Immature natural killer cell (primary cell): ENCODE results near the gene DNASE2. TPM values are rescaled to one million over a fixed set of nuclear protein-coding genes. Genes with fewer than 3 reads are reported as not detected.
"Not testable (repeated sequence)": the region's sequence is repeated elsewhere in the genome, so short reads cannot be mapped to it uniquely, and the experiment has no call there.

Experiments used
- DNase-seq, 3 donors: peaks; one replicate each; pipeline ENCODE4 v3.0.0; 2022; ENCODE audit warnings: mixed read lengths in 1 of 3
- H3K27ac Mint-ChIP-seq, 6 donors: one replicate each; pipeline ENCODE4 v1.8.0; 2020; ENCODE audit warnings: mixed read lengths in 6 of 6, mild to moderate bottlenecking in 5 of 6, inconsistent platforms in 4 of 6, moderate library complexity in 3 of 6
- H3K27me3 Mint-ChIP-seq, 3 donors: one replicate each; pipeline ENCODE4 v1.8.0; 2020 to 2021; ENCODE audit warnings: low read depth in 3 of 3, mild to moderate bottlenecking in 3 of 3, mixed read lengths in 3 of 3, moderate library complexity in 3 of 3, inconsistent platforms in 1 of 3
- H3K36me3 Mint-ChIP-seq, 3 donors: one replicate each; pipeline ENCODE4 v1.8.0; 2020; ENCODE audit warnings: mixed read lengths in 3 of 3, inconsistent platforms in 2 of 3, mild to moderate bottlenecking in 2 of 3
- H3K4me1 Mint-ChIP-seq, 2 donors: one replicate each; pipeline ENCODE4 v1.8.0; 2020; ENCODE audit warnings: inconsistent platforms in 2 of 2, mild to moderate bottlenecking in 2 of 2, mixed read lengths in 2 of 2, moderate library complexity in 1 of 2
- H3K4me3 Mint-ChIP-seq, 5 donors: one replicate each; pipeline ENCODE4 v1.8.0; 2020; ENCODE audit warnings: mild to moderate bottlenecking in 5 of 5, mixed read lengths in 5 of 5, inconsistent platforms in 3 of 5, moderate library complexity in 3 of 5
- H3K9me3 Mint-ChIP-seq, 6 donors: one replicate each; pipeline ENCODE4 v1.8.0; 2020; ENCODE audit warnings: mild to moderate bottlenecking in 6 of 6, mixed read lengths in 6 of 6, inconsistent platforms in 4 of 6, moderate library complexity in 3 of 6
- polyA plus RNA-seq, 3 donors: library from polyadenylated mRNA; unstranded; fragments of 300-500 nt; fragmentation: Illumina TruSeq; gene quantifications; one replicate each; pipeline ENCODE4 v1.2.3, GENCODE V29; 2021

DNASE2 gene
- polyA plus RNA-seq, 3 donors from 2014 or later: 72.6 to 108 (median 83.5) TPM

DNA sequence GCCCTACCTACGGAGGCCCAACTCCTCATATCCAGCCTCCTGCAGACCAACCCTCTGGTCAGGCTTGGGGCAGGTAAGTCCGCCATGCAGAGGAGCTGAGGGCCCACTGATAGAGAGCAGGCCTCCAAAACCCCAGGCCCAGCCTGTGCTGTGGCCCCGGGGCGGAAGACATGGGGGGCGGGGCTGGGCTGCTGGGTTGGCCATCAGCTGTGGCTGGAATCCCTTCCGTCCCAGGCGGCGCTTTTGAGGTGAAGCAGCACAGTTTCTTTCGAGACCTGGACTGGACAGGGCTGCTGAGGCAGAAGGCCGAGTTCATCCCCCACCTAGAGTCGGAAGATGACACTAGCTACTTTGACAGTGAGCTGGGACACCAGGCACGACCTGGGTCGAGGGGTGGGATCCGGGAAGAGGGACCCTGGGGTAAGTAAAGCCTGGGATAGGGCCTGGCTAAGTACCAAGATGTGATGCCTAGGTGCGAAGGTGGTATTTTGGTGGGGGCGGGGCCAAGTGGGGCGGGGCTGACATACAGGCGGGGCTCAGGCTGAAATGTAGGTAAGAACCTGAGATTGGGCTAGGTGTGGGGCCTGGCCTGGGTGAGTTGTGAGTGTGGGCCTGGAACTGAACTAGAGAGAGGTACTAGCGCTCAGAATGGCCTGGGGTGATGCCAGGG lies 15.4 kb downstream of the DNASE2 start:
- no peaks in the 10 kb centered on the region for H3K9me3 Mint-ChIP-seq
- H3K27me3 Mint-ChIP-seq: peaks cover 5 to 10% (median 5%) of the 10 kb centered on the region in 3 donors
- H3K4me3 Mint-ChIP-seq: peak overlapping the region in 2 of 5 donors; percentile 56 to 70
- H3K27ac Mint-ChIP-seq: peak overlapping the region in 1 of 6 donors; percentile 24
- H3K4me1 Mint-ChIP-seq: peaks cover 6 to 9% of the 10 kb centered on the region in 2 donors
- no peaks in the 10 kb centered on the region for H3K36me3 Mint-ChIP-seq
- no peak for DNase-seq

DNA sequence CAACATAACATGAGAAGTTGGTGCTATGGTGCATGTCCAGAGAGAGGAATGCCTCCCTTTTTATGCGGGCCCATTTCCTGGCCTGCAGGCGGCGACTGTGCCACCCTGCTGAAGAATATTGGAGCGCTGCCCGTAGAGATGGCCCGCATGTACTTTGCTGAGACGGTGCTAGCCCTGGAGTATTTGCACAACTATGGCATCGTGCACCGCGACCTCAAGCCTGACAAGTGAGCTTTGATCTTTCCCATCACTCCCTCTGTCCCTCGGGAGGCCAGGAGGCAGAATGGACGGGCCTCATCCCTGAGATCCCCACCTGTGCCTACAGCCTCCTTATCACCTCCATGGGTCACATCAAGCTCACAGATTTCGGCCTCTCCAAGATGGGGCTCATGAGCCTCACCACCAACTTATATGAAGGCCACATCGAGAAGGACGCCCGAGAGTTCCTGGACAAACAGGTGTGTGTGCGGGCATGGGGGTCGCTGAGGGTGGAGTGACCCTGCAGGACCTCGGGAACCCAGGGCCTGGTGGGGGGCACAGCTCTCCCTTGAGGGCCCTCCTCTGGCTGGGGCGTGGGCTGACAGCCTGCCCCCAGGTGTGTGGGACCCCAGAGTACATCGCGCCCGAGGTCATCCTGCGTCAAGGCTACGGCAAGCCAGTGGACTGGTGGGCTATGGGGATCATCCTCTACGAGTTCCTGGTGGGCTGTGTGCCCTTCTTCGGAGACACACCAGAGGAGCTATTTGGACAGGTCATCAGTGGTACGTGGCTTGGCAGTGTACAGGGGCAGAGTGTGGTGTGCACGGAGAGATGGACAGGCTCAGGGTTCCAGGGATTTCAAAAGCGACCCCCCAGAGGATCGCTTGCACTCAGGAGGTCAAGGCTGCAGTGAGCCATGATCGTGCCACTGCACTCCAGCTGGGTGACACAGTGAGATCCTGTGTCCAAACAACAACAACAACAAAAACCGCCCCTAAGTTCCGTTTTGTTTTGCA lies 16.2 kb downstream of the DNASE2 start:
- peak overlapping the region in 1 of 5 donors; percentile 18 for H3K4me3 Mint-ChIP-seq
- no peaks in the 10 kb centered on the region for H3K9me3 Mint-ChIP-seq
- no peak overlapping the region for H3K27ac Mint-ChIP-seq
- peaks cover 6 to 9% of the 10 kb centered on the region in 2 donors for H3K4me1 Mint-ChIP-seq
- DNase-seq: no peak
- H3K27me3 Mint-ChIP-seq: peaks cover 5 to 10% (median 5%) of the 10 kb centered on the region in 3 donors
- no peaks in the 10 kb centered on the region for H3K36me3 Mint-ChIP-seq

DNA sequence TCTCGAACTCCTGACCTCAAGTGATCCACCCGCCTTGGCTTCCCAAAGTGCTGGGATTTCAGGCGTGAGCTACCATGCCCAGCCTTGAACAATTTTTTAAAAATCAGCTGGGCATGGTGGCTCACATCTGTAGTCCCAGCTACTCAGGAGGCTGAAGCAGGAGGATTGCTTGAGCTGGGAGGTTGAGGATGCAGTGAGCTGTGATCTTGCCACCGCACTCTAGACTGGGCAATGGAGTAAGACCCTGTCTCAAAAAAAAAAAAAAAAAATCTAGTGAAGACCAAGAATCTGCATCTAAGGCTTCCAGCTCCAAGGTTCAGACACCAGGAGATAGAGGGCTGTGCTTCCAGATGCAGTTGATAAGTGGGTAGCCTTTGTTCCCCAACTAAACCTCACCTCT lies 17.1 kb downstream of the DNASE2 start:
- Mint-ChIP-seq H3K27ac (no peak overlapping the region), H3K4me1 (peaks cover 6 to 9% of the 10 kb centered on the region in 2 donors), H3K9me3 (no peaks in the 10 kb centered on the region), H3K4me3 (no peak overlapping the region), H3K27me3 (peaks cover 5 to 10% (median 5%) of the 10 kb centered on the region in 3 donors), H3K36me3 (no peaks in the 10 kb centered on the region)
- no peak for DNase-seq

- Mint-ChIP-seq H3K4me3 (no peak overlapping the region), H3K4me1 (no peaks in the 10 kb centered on the region), H3K9me3 (peaks cover 0 to 14% (median 2%) of the 10 kb centered on the region in 6 donors), H3K27ac (no peak overlapping the region), H3K36me3 (peaks cover 0 to 3% (median 0%) of the 10 kb centered on the region in 3 donors), H3K27me3 (peaks cover 3 to 7% (median 5%) of the 10 kb centered on the region in 3 donors)
- DNase-seq: no peak
These were observed 21.7 kb downstream of the DNASE2 start for GRCh38 chr19:12859546-12859945.

- Mint-ChIP-seq H3K9me3 (peaks cover 0 to 14% (median 2%) of the 10 kb centered on the region in 6 donors), H3K27me3 (peaks cover 1 to 7% (median 4%) of the 10 kb centered on the region in 3 donors), H3K36me3 (peaks cover 0 to 3% (median 0%) of the 10 kb centered on the region in 3 donors), H3K4me3 (no peak overlapping the region), H3K27ac (no peak overlapping the region), H3K4me1 (no peaks in the 10 kb centered on the region)
- no peak for DNase-seq
These were observed 23.0 kb downstream of the DNASE2 start for GRCh38 chr19:12858041-12858928.

DNA sequence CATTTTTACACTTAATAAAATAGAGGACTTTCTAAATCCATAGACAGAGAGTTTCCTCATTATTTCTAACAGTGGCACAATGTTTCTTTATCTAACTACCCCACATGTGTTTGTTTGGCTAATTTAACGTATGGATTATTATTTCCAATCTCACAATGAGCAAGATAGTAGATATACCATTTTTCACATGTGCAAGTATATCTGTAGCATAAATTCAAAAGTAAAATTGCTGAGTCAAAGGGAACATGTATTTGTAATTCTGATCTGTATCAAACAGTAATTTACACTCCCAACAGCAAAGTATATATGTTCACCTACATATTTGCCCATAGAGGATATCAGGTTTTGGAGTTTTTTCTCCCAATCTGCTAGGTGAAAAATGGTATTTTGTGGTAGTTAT lies 24.6 kb downstream of the DNASE2 start:
- H3K36me3 Mint-ChIP-seq: peaks cover 0 to 3% (median 0%) of the 10 kb centered on the region in 3 donors
- H3K9me3 Mint-ChIP-seq: peaks cover 0 to 14% (median 2%) of the 10 kb centered on the region in 6 donors
- no peaks in the 10 kb centered on the region for H3K4me1 Mint-ChIP-seq
- no peak overlapping the region for H3K4me3 Mint-ChIP-seq
- no peak overlapping the region for H3K27ac Mint-ChIP-seq
- DNase-seq: no peak
- H3K27me3 Mint-ChIP-seq: peaks cover 1 to 6% (median 4%) of the 10 kb centered on the region in 3 donors

GRCh38 chr19:12847159-12848139 lies 33.8 kb downstream of the DNASE2 start:
- H3K36me3 Mint-ChIP-seq: no peaks in the 10 kb centered on the region
- peaks cover 3 to 6% of the 10 kb centered on the region in 2 donors for H3K4me1 Mint-ChIP-seq
- H3K27me3 Mint-ChIP-seq: peaks cover 6 to 10% (median 6%) of the 10 kb centered on the region in 3 donors
- DNase-seq: peak; percentile 80 to 82 (median 80)
- peaks cover 0 to 2% (median 0%) of the 10 kb centered on the region in 6 donors for H3K9me3 Mint-ChIP-seq
- no peak overlapping the region for H3K27ac Mint-ChIP-seq
- H3K4me3 Mint-ChIP-seq: peak overlapping the region in 1 of 5 donors; percentile 42

DNA sequence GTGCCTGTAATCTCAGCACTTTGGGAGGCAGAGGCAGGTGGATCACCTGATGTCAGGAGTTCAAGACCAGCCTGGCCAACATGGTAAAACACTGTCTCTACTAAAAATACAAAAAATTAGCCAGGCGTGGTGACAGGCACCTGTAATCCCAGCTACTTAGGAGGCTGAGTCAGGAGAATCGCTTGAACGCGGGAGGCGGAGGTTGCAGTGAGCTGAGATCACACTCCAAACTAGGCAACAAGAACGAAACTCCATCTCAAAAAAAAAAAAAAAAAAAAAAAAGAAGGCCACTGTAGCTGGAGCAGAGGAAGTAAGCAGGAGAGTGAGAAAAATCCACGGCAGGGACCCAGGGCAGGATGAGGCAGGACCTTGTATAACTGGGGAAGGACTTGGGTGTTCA lies 34.6 kb downstream of the DNASE2 start:
- H3K27ac Mint-ChIP-seq, H3K36me3 Mint-ChIP-seq, DNase-seq, H3K4me1 Mint-ChIP-seq, H3K9me3 Mint-ChIP-seq: not testable (repeated sequence)
- H3K27me3 Mint-ChIP-seq: peaks cover 8 to 11% (median 11%) of the 10 kb centered on the region in 3 donors
- peak overlapping the region in 1 of 5 donors; percentile 31 for H3K4me3 Mint-ChIP-seq

DNA sequence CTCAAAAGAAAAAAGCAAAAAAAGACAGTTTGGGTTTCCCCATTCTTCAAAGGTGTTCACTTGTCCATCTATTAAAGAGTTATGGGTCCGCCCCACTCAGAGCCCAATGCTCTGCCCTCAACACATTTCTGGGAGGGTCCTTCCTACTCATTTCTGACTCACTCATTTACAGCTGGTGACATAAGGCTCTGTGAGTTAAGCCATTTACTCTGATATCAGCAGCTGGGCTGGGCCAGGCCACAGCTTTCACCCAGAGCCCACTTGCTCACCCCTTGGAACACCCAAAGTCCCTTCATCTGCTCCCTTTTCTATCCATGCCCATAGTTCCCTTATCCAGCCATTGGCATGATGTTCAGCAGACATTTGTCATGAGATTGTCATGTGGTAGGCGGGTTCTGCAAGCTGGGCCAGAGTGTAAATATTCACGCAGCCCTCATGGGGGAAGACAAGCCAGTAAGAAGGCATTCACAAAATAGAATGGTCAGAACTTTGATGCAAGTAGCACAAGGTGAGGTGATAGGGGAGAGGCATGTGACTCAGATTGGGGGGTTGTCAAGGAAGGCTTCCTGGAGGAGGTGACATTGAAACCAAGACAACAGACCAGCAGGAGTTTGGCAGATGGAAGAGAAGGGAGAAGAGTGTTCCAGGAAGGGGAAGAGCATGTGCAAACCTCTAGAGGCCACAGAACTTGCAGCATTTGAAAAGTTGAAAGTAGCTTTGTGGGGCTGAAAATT lies 37.1 kb downstream of the DNASE2 start:
- Mint-ChIP-seq H3K9me3 (peaks cover 0 to 4% (median 0%) of the 10 kb centered on the region in 6 donors), H3K36me3 (peaks cover 0 to 5% (median 0%) of the 10 kb centered on the region in 3 donors), H3K27me3 (peaks cover 14 to 27% (median 14%) of the 10 kb centered on the region in 3 donors), H3K4me1 (peaks cover 24 to 32% of the 10 kb centered on the region in 2 donors), H3K27ac (no peak overlapping the region), H3K4me3 (no peak overlapping the region)
- no peak for DNase-seq

DNA sequence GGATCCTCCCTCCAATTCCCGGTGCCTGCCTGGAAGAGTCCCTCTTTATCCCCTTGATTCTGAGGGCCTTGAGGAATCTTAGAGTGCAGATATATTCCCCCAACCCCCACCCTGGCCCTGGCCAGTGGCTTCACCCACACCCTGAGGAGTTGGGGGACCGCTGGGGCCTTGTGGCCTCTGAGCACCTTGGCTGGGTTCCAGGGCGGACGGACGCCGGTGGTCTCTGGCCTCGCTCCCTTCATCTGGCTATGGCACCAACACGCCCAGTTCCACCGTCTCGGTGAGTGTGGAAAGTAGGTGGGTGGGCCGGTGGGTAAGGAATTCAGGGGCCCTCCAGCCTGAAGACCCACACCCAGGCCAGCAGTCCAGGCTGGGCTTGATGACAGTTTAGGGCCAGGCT lies 37.9 kb downstream of the DNASE2 start:
- H3K4me3 Mint-ChIP-seq: no peak overlapping the region
- DNase-seq: no peak
- H3K4me1 Mint-ChIP-seq: peaks cover 26 to 38% of the 10 kb centered on the region in 2 donors
- peaks cover 0 to 5% (median 0%) of the 10 kb centered on the region in 3 donors for H3K36me3 Mint-ChIP-seq
- peaks cover 0 to 4% (median 0%) of the 10 kb centered on the region in 6 donors for H3K9me3 Mint-ChIP-seq
- H3K27me3 Mint-ChIP-seq: peaks cover 14 to 30% (median 15%) of the 10 kb centered on the region in 3 donors
- no peak overlapping the region for H3K27ac Mint-ChIP-seq

DNA sequence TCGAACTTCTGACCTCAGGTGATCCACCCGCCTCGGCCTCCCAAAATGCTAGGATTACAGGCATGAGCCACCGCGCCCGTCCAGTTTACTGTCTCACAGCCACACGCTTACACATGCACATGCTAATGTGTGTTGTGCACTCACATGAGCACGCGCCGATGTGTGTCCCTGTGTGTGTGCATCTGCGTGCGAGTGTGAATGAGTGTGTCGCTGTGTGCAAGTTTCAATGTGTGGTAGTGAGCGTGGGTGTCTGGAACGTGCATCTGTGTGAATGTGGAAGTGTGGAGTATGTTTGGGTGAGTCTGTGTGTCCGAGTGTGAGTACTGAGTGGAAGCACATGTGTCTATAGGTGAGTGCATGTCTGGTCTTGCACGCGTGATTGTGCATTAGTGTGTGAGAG lies 38.7 kb downstream of the DNASE2 start:
- Mint-ChIP-seq H3K27ac (peak overlapping the region in 1 of 6 donors; percentile 55), H3K27me3 (peaks cover 15 to 35% (median 19%) of the 10 kb centered on the region in 3 donors), H3K4me3 (no peak overlapping the region), H3K4me1 (peaks cover 31 to 33% of the 10 kb centered on the region in 2 donors), H3K9me3 (peaks cover 0 to 4% (median 0%) of the 10 kb centered on the region in 6 donors), H3K36me3 (peaks cover 0 to 5% (median 0%) of the 10 kb centered on the region in 3 donors)
- no peak for DNase-seq
